Measurements from ENCODE around the gene ZNF777. TPM values are rescaled to one million over a fixed set of nuclear protein-coding genes. Genes with fewer than 3 reads are reported as not detected.

Gene ZNF777
- total and polyA plus RNA-seq, 2 of the 4 experiments (the other 2 are of a cell fraction): 3.2 to 6.5 TPM

GRCh38 chr7:149385195-149385950 lies 75.5 kb downstream of the ZNF777 start:
- H3K18ac ChIP-seq (ENCODE audit: low read depth, low read length): no peak overlapping the region
- no peak overlapping the region for H4K91ac ChIP-seq (ENCODE audit: insufficient read depth, low read depth, low read length)
- no peak overlapping the region for H2AK5ac ChIP-seq (ENCODE audit: low read depth, low read length)
- H4K5ac ChIP-seq (ENCODE audit: low read depth, low read length): no peak overlapping the region
- no peak overlapping the region for H2BK5ac ChIP-seq (ENCODE audit: low read depth, low read length, poor library complexity, severe bottlenecking)
- no peaks in the 10 kb centered on the region for H3K4me1 ChIP-seq (ENCODE audit: control insufficient read depth, insufficient read depth, low read length)
- no peak overlapping the region for H2BK20ac ChIP-seq (ENCODE audit: low read depth, low read length)
- no peak overlapping the region for H2AK9ac ChIP-seq (replicated peaks; ENCODE audit: low read depth, low read length, poor library complexity)
- H3K36me3 ChIP-seq (ENCODE audit: control insufficient read depth, insufficient read depth, low read length): no peaks in the 10 kb centered on the region
- DNase-seq (no peak), ATAC-seq (ENCODE audit: low read depth) (no peak)
- no peaks in the 10 kb centered on the region for H3K27me3 ChIP-seq (ENCODE audit: control insufficient read depth, insufficient read depth, low read length)
- no peaks in the 10 kb centered on the region for H3K79me1 ChIP-seq (ENCODE audit: low read depth in 1 of 2, low read length in 2 of 2)
- H2AFZ ChIP-seq (replicated peaks; ENCODE audit: low read length, poor library complexity): no peak overlapping the region
- no peak overlapping the region for H3K4ac ChIP-seq (ENCODE audit: low read depth, low read length)
- no TSS peak for BruUV-seq (replicated peaks)
- no peak overlapping the region for H3K23ac ChIP-seq (ENCODE audit: low read depth, low read length)
- H3K14ac ChIP-seq (replicated peaks; ENCODE audit: low read depth, low read length): no peak overlapping the region
- H3K27ac ChIP-seq (ENCODE audit: insufficient read depth, low read length): no peak overlapping the region
- no peaks in the 10 kb centered on the region for H4K20me1 ChIP-seq (ENCODE audit: insufficient read depth, low read length)
- POLR2A ChIA-PET (ENCODE audit: unreplicated experiment): no interaction called here
- no peak overlapping the region for H3K4me2 ChIP-seq (ENCODE audit: low read depth, low read length)
- H3K4me3 ChIP-seq (ENCODE audit: insufficient read depth, low read depth, low read length): no peak overlapping the region
- CTCF ChIA-PET: interaction anchor here (0.6 to 0.7 kb wide), 2 partner anchors 27 to 28 kb away, joined by 3 to 5 read pairs; no protein-coding TSS in a partner anchor
- H3K9me1 ChIP-seq (ENCODE audit: insufficient read depth, low read length): no peaks in the 10 kb centered on the region
- WGBS, 2 experiments (ENCODE audit: extremely low coverage in 2 of 2, insufficient read length in 1 of 2): 62% methylated on average over 4 of the region's 9 CpGs; no CpG with 5 or more reads in 1 of the 2 experiments
- no peak for TF ChIP-seq USF2 (IDR thresholded peaks at IDR 0.05; ENCODE audit: low read depth, low read length)
- no peak for TF ChIP-seq CHD1 (IDR thresholded peaks at IDR 0.05; ENCODE audit: low read depth, low read length)
- no peak for TF ChIP-seq SMC3 (IDR thresholded peaks at IDR 0.05; ENCODE audit: low read depth, low read length)
- TF ChIP-seq ELK1 (IDR thresholded peaks at IDR 0.05; ENCODE audit: borderline replicate concordance, low read depth, low read length): no peak
- no peak for TF ChIP-seq NFE2L2 (IDR thresholded peaks at IDR 0.05; ENCODE audit: low read depth, low read length)
- TF ChIP-seq MAFK (IDR thresholded peaks at IDR 0.05; ENCODE audit: low read depth, low read length): no peak
- TF ChIP-seq MXI1 (IDR thresholded peaks at IDR 0.05; ENCODE audit: borderline replicate concordance, low read depth, low read length): no peak
- no peak for TF ChIP-seq RFX5 (IDR thresholded peaks at IDR 0.05; ENCODE audit: low read depth, low read length)
- no peak for TF ChIP-seq POLR2A (IDR thresholded peaks at IDR 0.05; ENCODE audit: low read depth, low read length)
- no peak for TF ChIP-seq MAZ (IDR thresholded peaks at IDR 0.05; ENCODE audit: borderline replicate concordance, low read depth, low read length)
- TF ChIP-seq CTCF (conservative IDR thresholded peaks at IDR 0.05; ENCODE audit: low read depth, low read length): no peak
- no peak for TF ChIP-seq RCOR1 (IDR thresholded peaks at IDR 0.05; ENCODE audit: insufficient replicate concordance, low read length)
- TF ChIP-seq BHLHE40 (IDR thresholded peaks at IDR 0.05; ENCODE audit: low read depth, low read length): no peak
- TF ChIP-seq RAD21 (IDR thresholded peaks at IDR 0.05; ENCODE audit: low read length): no peak
- no peak for TF ChIP-seq CEBPB (IDR thresholded peaks at IDR 0.05; ENCODE audit: low read depth, low read length)
- no peak for TF ChIP-seq FOS (IDR thresholded peaks at IDR 0.05; ENCODE audit: low read depth, low read length)
- H3K56ac ChIP-seq (ENCODE audit: extremely low read depth, insufficient read depth, low read length): no peak overlapping the region
- H3K9ac ChIP-seq (ENCODE audit: low read depth, low read length): no peak overlapping the region
- in situ Hi-C loops (cut with MboI; ENCODE audit: low sequenced_read_pairs) (no loop called here), dilution Hi-C loops (cut with HindIII; ENCODE audit: low sequenced_read_pairs, unreplicated experiment) (no loop called here), intact Hi-C loops (cut with micrococcal nuclease) (no loop called here)
- no peaks in the 10 kb centered on the region; the same call in 1 of the 2 replicates for H3K9me3 ChIP-seq (ENCODE audit: control insufficient read depth, insufficient read depth, low read length)
- H2BK120ac ChIP-seq (ENCODE audit: low read depth, low read length): no peak overlapping the region
- no peak overlapping the region for H2BK15ac ChIP-seq (ENCODE audit: low read depth, low read length)
- no peak overlapping the region for H4K8ac ChIP-seq (ENCODE audit: low read depth in 2 of 2, low read length in 2 of 2)

Measured in IMR-90 (cell line).